ENCODE results near the gene RAB38. TPM values are rescaled to one million over a fixed set of nuclear protein-coding genes. Genes with fewer than 3 reads are reported as not detected.

Gene RAB38
- total RNA-seq, 1 experiment from 2014 or later: not detected

DNA sequence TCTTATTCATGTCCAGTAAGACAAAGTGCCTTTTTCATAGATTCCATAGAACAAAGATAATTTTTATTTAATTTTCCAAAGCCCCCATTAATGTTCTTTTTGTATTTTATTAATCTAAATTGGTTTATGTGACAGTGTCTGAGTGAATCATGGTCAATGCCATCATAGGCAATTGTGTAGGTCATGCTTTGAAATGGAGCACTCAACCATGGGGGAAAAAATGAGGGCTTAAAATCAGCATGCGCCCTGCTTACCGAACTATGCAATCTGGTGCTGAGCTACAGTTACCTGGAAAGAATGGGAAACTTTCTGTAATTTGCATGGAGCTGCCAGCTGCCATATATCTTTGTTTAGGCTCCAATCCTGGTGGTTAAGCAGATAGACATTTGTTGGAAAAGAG, 28.4 kb upstream of the RAB38 start:
- Histone ChIP-seq H3K4me2 (ENCODE audit: low read length) (no peak overlapping the region), H3K27ac (ENCODE audit: low read length) (no peak overlapping the region), H3K4me1 (ENCODE audit: insufficient read depth, low read length) (no peaks in the 10 kb centered on the region), H3K4me3 (ENCODE audit: low read length) (no peak overlapping the region), H3K27me3 (ENCODE audit: low read length) (no peaks in the 10 kb centered on the region), H3K79me2 (ENCODE audit: low read length) (no peaks in the 10 kb centered on the region), H2AFZ (ENCODE audit: low read length) (no peak overlapping the region), H3K9me3 (ENCODE audit: low read length) (no peaks in the 10 kb centered on the region), H3K36me3 (ENCODE audit: low read depth, low read length) (no peaks in the 10 kb centered on the region), H4K20me1 (ENCODE audit: low read length) (no peaks in the 10 kb centered on the region), H3K9me2 (replicated peaks; ENCODE audit: low read length) (no peaks in the 10 kb centered on the region), H3K9ac (ENCODE audit: low read length) (no peak overlapping the region), H3F3A (ENCODE audit: low read length, unreplicated experiment) (no peaks in the 10 kb centered on the region)
- no peak for ATAC-seq
- no TSS peak for BruUV-seq (replicated peaks)
- TF ChIP-seq, protein P1, sequence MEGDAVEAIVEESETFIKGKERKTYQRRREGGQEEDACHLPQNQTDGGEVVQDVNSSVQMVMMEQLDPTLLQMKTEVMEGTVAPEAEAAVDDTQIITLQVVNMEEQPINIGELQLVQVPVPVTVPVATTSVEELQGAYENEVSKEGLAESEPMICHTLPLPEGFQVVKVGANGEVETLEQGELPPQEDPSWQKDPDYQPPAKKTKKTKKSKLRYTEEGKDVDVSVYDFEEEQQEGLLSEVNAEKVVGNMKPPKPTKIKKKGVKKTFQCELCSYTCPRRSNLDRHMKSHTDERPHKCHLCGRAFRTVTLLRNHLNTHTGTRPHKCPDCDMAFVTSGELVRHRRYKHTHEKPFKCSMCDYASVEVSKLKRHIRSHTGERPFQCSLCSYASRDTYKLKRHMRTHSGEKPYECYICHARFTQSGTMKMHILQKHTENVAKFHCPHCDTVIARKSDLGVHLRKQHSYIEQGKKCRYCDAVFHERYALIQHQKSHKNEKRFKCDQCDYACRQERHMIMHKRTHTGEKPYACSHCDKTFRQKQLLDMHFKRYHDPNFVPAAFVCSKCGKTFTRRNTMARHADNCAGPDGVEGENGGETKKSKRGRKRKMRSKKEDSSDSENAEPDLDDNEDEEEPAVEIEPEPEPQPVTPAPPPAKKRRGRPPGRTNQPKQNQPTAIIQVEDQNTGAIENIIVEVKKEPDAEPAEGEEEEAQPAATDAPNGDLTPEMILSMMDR (conservative IDR thresholded peaks at IDR 0.05; ENCODE audit: low read depth, low read length): no peak
- TF ChIP-seq EZH2phosphoT487 (IDR thresholded peaks at IDR 0.05; ENCODE audit: borderline replicate concordance, low read length): no peak
- intact Hi-C loops (cut with micrococcal nuclease): no loop called here
- POLR2A ChIA-PET (ENCODE audit: unreplicated experiment): interaction anchor here (0.6 kb wide), 1 partner anchor 339 kb away, joined by 6 read pairs; no protein-coding TSS in a partner anchor
- DNase-seq: no peak
- CTCF ChIA-PET: no interaction called here

DNA sequence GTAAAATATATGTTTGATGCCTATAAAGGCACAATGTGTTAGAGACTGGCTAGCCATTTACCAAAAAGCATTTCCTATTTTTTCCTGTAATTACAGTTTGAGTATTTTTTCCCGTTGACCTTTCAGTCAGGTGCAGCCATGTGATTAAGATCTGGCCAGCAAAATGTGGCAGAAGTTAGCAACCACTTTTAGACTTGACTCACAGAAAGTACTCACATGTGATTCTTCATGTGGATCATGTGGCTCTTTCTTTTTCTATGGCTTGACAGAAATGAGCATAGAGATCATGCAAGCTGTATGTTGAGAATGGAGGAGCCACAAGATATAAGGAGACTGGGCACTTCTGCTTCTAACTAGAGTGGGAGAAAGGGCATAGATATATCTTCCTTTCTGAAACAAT, 27.3 kb upstream of the RAB38 start:
- no peaks in the 10 kb centered on the region for H3K79me2 ChIP-seq (ENCODE audit: low read length)
- H3K4me3 ChIP-seq (ENCODE audit: low read length): no peak overlapping the region
- no peak overlapping the region for H3K27ac ChIP-seq (ENCODE audit: low read length)
- TF ChIP-seq, protein P1 (conservative IDR thresholded peaks at IDR 0.05; ENCODE audit: low read depth, low read length): no peak
- TF ChIP-seq EZH2phosphoT487 (IDR thresholded peaks at IDR 0.05; ENCODE audit: borderline replicate concordance, low read length) (no peak), EZH2 (IDR thresholded peaks at IDR 0.05; ENCODE audit: low read length, unreplicated experiment) (no peak)
- H3K4me1 ChIP-seq (ENCODE audit: insufficient read depth, low read length): no peaks in the 10 kb centered on the region
- H3K27me3 ChIP-seq (ENCODE audit: low read length): no peaks in the 10 kb centered on the region
- H3K9ac ChIP-seq (ENCODE audit: low read length): no peak overlapping the region
- POLR2A ChIA-PET (ENCODE audit: unreplicated experiment): no interaction called here
- no peaks in the 10 kb centered on the region for H3K9me2 ChIP-seq (replicated peaks; ENCODE audit: low read length)
- no TSS peak for BruUV-seq (replicated peaks)
- DNase-seq (no peak), ATAC-seq (no peak)
- no peak overlapping the region for H3K4me2 ChIP-seq (ENCODE audit: low read length)
- H3F3A ChIP-seq (ENCODE audit: low read length, unreplicated experiment): no peaks in the 10 kb centered on the region
- no peaks in the 10 kb centered on the region for H3K36me3 ChIP-seq (ENCODE audit: low read depth, low read length)
- no peak overlapping the region for H2AFZ ChIP-seq (ENCODE audit: low read length)
- intact Hi-C loops (cut with micrococcal nuclease): no loop called here
- no peaks in the 10 kb centered on the region for H4K20me1 ChIP-seq (ENCODE audit: low read length)
- no peaks in the 10 kb centered on the region for H3K9me3 ChIP-seq (ENCODE audit: low read length)
- CTCF ChIA-PET: no interaction called here

DNA sequence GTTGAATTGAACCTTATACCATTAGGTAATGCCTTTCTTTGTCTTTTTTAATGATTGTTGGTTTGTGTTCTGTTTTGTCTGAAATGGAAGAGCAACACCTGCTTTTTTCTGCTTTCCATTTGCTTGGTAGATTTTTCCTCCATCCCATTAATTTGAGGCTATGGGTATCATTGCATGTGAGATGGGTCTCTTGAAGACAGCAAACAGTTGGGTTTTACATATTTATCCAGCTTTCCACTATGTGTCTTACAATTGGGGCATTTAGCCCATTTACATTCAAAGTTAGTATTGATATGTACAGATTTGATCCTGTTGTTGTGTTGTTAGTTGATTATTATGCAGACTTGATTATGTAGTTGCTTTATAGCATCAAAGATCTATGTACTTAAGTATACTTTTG, 21.1 kb upstream of the RAB38 start:
- CTCF ChIA-PET: no interaction called here

More for the DNA sequence above, 21.1 kb upstream of the RAB38 start:
- no peaks in the 10 kb centered on the region for H4K20me1 ChIP-seq (ENCODE audit: low read length)
- H3K36me3 ChIP-seq (ENCODE audit: low read depth, low read length): no peaks in the 10 kb centered on the region
- no peaks in the 10 kb centered on the region for H3K9me2 ChIP-seq (replicated peaks; ENCODE audit: low read length)
- no peak overlapping the region for H3K9ac ChIP-seq (ENCODE audit: low read length)
- H3K79me2 ChIP-seq (ENCODE audit: low read length): no peaks in the 10 kb centered on the region
- POLR2A ChIA-PET (ENCODE audit: unreplicated experiment): no interaction called here
- H3F3A ChIP-seq (ENCODE audit: low read length, unreplicated experiment): no peaks in the 10 kb centered on the region
- ATAC-seq (no peak), DNase-seq (no peak)
- H3K4me2 ChIP-seq (ENCODE audit: low read length): no peak overlapping the region
- no TSS peak for BruUV-seq (replicated peaks)
- TF ChIP-seq, protein P1 (conservative IDR thresholded peaks at IDR 0.05; ENCODE audit: low read depth, low read length): no peak
- TF ChIP-seq EZH2phosphoT487 (IDR thresholded peaks at IDR 0.05; ENCODE audit: borderline replicate concordance, low read length) (no peak), EZH2 (IDR thresholded peaks at IDR 0.05; ENCODE audit: low read length, unreplicated experiment) (no peak)
- H3K4me1 ChIP-seq (ENCODE audit: insufficient read depth, low read length): no peaks in the 10 kb centered on the region
- intact Hi-C loops (cut with micrococcal nuclease): no loop called here
- H3K4me3 ChIP-seq (ENCODE audit: low read length): no peak overlapping the region
- H2AFZ ChIP-seq (ENCODE audit: low read length): no peak overlapping the region
- no peak overlapping the region for H3K27ac ChIP-seq (ENCODE audit: low read length)
- H3K27me3 ChIP-seq (ENCODE audit: low read length): no peaks in the 10 kb centered on the region
- no peaks in the 10 kb centered on the region for H3K9me3 ChIP-seq (ENCODE audit: low read length)
